AG09319 (cell line): ENCODE measurements around the gene CCDC177.

Source experiments
- DNase-seq: peaks from one replicate; pipeline ENCODE4 v3.0.0-alpha.2; 2010; ENCODE audit warnings: low read depth; ENCODE audit errors: extremely low read depth
- TF ChIP-seq, protein P1 (sequence below): IDR thresholded peaks from 2 replicates; pipeline ENCODE4 v1.5.1; 2011; ENCODE audit warnings: low read depth, mild to moderate bottlenecking, inconsistent platforms, low read length, moderate library complexity

The CCDC177 gene

DNA sequence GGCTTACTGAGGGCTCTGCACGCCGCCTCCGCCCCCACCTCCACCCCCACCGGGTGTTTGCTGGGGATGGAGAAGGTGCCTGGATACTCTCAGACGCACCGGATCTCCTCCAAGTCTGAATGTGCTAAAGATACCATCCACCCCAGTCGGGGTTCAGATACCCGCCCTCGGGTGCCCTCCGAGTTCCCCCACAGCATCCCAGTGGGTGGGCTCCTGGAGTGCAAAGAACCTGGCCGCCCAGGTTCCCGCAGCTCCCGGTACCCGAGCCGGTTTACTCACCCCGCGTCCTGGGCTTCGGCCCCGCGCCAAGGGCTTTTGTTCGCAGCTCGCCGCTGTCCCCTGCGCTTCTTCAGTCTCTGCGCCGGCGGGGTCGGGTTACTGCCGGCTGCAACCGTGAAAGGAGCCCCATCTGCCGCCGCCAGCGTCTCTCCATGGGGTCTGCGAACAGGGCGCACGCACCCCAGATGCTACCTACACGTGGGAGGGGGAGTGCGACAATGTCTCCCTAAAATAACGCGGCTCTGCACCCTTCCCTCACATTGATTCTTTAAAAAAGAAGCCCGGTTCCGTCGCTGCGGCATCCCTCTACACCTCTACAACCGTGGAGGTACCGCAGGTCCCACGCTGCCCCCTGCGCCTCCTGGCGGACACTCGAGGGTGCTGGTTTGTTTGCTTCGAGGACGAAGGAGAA is at the start of gene CCDC177:
TSS of gene CCDC177 (minus strand) at position 609 of the 691 bp plus-strand sequence. CDS start 1,249 bp downstream, outside the sequence.
- TF ChIP-seq, protein P1, sequence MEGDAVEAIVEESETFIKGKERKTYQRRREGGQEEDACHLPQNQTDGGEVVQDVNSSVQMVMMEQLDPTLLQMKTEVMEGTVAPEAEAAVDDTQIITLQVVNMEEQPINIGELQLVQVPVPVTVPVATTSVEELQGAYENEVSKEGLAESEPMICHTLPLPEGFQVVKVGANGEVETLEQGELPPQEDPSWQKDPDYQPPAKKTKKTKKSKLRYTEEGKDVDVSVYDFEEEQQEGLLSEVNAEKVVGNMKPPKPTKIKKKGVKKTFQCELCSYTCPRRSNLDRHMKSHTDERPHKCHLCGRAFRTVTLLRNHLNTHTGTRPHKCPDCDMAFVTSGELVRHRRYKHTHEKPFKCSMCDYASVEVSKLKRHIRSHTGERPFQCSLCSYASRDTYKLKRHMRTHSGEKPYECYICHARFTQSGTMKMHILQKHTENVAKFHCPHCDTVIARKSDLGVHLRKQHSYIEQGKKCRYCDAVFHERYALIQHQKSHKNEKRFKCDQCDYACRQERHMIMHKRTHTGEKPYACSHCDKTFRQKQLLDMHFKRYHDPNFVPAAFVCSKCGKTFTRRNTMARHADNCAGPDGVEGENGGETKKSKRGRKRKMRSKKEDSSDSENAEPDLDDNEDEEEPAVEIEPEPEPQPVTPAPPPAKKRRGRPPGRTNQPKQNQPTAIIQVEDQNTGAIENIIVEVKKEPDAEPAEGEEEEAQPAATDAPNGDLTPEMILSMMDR: peak; percentile 97
- no peak for DNase-seq

DNA sequence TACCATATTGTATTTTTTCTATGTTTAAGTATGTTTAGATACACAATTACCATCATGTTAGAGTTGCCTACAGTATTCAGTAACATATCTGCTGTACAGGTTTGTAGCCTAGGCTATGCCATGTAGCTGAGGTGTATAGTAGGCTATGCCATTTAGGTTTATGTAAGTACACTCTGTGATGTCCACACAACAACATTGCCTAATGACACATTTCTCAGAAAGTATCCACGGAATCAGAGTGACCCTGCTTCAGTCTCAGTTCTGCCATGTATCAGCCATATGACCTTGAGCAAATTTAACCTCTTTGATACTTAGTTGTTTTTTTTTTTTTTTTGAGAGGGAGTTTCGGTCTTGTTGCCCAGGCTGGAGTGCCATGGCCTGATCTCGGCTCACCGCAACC is 49.5 kb upstream of the CCDC177 start:
- TF ChIP-seq, protein P1: no peak
- no peak for DNase-seq

DNA sequence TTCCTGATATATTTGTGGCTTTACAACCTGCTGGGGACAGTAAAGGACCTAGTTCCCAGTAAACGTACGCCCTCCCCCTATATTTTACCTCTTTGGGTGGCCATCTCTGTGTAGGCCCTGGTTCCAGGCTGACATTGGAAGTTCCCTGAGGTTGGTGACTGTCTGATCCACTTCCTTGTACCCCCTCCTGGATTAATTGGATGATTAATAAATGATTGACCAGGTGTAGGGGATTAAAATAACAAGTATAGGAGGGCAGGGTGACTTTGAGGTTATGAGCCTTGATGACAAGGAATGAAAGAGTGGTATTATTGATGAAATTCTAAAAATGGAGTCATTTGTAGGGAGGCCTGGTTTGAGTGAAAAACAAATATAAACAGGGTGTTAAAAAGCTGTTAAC is 46.3 kb upstream of the CCDC177 start:
- TF ChIP-seq, protein P1: no peak
- no peak for DNase-seq

DNA sequence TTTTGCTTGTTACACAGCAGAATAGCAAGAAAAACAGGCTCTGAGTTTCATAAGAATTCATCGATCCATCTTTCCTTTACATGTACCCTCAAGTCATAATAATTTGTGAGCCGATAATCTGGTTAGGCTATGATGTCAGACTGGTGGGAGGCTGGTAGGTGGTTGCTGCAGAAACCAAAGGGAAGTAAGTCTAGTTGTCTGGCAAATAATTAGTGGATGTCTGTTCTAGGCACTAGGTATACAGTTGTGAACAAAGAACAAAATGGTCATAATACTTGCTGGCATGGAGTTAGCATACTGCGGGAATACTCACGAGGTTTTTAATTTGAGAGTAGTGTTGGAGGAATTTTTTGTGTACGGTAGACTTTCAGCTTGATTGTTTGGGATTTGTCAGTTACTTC is 45.5 kb upstream of the CCDC177 start:
- no peak for DNase-seq
- TF ChIP-seq, protein P1: no peak

DNA sequence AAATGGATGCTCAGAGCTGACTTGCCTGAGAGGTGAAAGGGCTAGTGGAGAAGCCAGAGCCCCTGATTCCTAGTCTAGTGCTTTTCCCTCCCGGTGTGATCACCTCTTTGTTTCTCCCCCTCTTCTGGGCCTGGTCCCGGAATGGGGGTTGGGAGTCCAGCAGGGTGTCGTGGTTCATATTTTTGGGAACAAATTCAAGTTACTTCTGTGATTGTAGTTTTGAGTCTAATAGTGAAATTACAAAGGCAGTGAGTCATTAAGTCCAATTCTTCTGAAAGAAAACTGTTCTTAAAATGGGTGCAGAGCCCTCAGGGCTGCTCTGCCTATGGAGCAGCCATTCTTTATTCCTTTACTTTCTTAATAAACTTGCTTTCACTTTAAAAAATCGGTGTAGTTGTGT is 44.3 kb upstream of the CCDC177 start:
- TF ChIP-seq, protein P1: no peak
- no peak for DNase-seq

DNA sequence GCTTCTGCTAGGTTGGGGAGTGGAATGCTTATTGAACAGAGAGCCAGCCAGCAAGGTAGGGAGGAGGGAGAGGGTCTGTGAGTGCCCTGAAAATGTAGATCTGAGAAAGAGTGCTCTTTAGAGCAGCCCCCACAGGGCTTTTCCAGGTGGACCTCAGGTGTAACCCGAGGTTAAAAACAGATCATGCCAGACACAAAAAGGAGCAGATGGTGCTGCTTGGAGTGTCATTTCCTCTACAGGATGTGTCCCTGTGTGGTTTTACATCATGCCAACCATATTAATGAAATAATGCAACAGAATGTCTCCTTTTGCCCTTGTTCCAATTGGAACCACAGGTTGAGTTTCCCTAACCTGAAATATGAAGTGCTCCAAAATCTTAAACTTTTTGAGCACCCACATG is 43.1 kb upstream of the CCDC177 start:
- TF ChIP-seq, protein P1: no peak
- no peak for DNase-seq

DNA sequence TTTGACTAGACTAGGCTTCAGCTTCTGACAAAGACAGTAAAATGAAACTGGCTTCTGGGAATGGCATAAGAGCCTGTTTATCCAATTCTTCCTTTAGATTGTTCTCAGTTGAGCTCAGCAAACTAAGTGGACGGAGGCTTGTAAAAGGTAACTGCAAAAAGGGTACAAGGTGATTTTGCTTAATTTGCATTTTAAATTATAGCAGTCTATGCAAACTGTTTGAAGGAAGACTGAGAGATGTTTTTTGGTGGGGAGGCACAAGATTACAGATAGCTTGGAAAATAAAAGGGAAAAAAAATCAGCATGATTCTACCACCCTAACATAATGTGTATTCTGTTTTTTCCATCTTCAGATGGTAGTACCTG is 41.7 kb upstream of the CCDC177 start:
- no peak for DNase-seq
- TF ChIP-seq, protein P1: no peak
